ENCODE results near the gene ENTHD1. TPM values are rescaled to one million over a fixed set of nuclear protein-coding genes. Genes with fewer than 3 reads are reported as not detected.

ENTHD1 gene
- total and polyA plus RNA-seq, 2 of the 8 experiments (the other 6 are each of a cell fraction or from before 2014, with no cell fraction given), result not detected

- FAIRE-seq (no peak), DNase-seq (ENCODE audit: low read depth in 1 of 2, low spot score in 2 of 2) (no peak)
- H3K56ac ChIP-seq (replicated peaks; ENCODE audit: insufficient read length, low read depth, low read length), result no peak overlapping the region
- H3K4ac ChIP-seq (replicated peaks; ENCODE audit: insufficient read length, low read depth, low read length), result no peak overlapping the region
- H3K79me2 ChIP-seq (ENCODE audit: control insufficient read depth in 1 of 2, insufficient read depth in 2 of 2, low read length in 2 of 2), result no peaks in the 10 kb centered on the region
- no peak overlapping the region for H2BK20ac ChIP-seq (ENCODE audit: low read length)
- H3K27ac ChIP-seq (ENCODE audit: low read depth, low read length), result no peak overlapping the region
- H3K4me1 ChIP-seq (replicated peaks in 1 of 4; ENCODE audit: control insufficient read depth in 3 of 4, insufficient read depth in 4 of 4, low read length in 3 of 4), result peaks cover 0 to 5% (median 0%) of the 10 kb centered on the region in 4 experiments; a peak in 1 of 7 replicates
- no peak overlapping the region for H3K23ac ChIP-seq (ENCODE audit: insufficient read length)
- H4K5ac ChIP-seq (ENCODE audit: insufficient read length, low read depth, low read length), result no peak overlapping the region
- no peaks in the 10 kb centered on the region for H4K20me1 ChIP-seq (replicated peaks in 1 of 2; ENCODE audit: control insufficient read depth in 1 of 2, insufficient read depth in 2 of 2, low read length in 2 of 2)
- H2BK12ac ChIP-seq (ENCODE audit: low read depth, low read length), result no peak overlapping the region
- TF ChIP-seq KDM4A (IDR thresholded peaks at IDR 0.05; ENCODE audit: low read depth, low read length, severe bottlenecking) (no peak), POLR2A (IDR thresholded peaks at IDR 0.05; ENCODE audit: control extremely low read depth in 1 of 2, low read depth in 2 of 2, low read length in 2 of 2) (no peak), KDM5A (IDR thresholded peaks at IDR 0.05; ENCODE audit: low read length) (no peak), BACH1 (IDR thresholded peaks at IDR 0.05; ENCODE audit: low read length) (no peak), RXRA (IDR thresholded peaks at IDR 0.05; ENCODE audit: insufficient read depth, low read depth, low read length) (no peak), JUND (IDR thresholded peaks at IDR 0.05; ENCODE audit: low read length) (no peak), ZNF274 (IDR thresholded peaks at IDR 0.05; ENCODE audit: borderline replicate concordance, extremely low read depth, low read length) (no peak), TAF7 (optimal IDR thresholded peaks at IDR 0.05; ENCODE audit: borderline replicate concordance, low read depth, low read length) (no peak), POLR2AphosphoS5 (IDR thresholded peaks at IDR 0.05; ENCODE audit: low read depth, low read length) (no peak)
- H3K27me3 ChIP-seq (replicated peaks in 1 of 4; ENCODE audit: control insufficient read depth in 3 of 4, extremely low read depth in 1 of 4, insufficient read depth in 3 of 4, low read length in 3 of 4), result no peaks in the 10 kb centered on the region
- POLR2A ChIA-PET (ENCODE audit: partially characterized antibody), result no interaction called here
- H2BK120ac ChIP-seq (replicated peaks; ENCODE audit: low read depth, low read length), result no peak overlapping the region
- no peak overlapping the region for H3K9ac ChIP-seq (replicated peaks in 1 of 4; ENCODE audit: extremely low read depth in 1 of 4, low read depth in 3 of 4, low read length in 3 of 4)
- CTCF ChIA-PET (ENCODE audit: partially characterized antibody), result interaction anchor here (0.7 kb wide), 1 partner anchor 357 kb away, joined by 3 read pairs; no protein-coding TSS in a partner anchor
- no peak overlapping the region for H2BK5ac ChIP-seq (ENCODE audit: low read depth, low read length)
- whole genome bisulfite sequencing, 2 experiments (ENCODE audit: extremely low coverage in 1 of 2, insufficient coverage in 1 of 2, insufficient read length in 1 of 2, insufficient replicate concordance in 2 of 2, low coverage in 1 of 2, low lambda C conversion rate in 2 of 2, missing lambda C conversion rate in 1 of 2), result 79% methylated on average over 7 of the region's 7 CpGs; no CpG with 5 or more reads in 1 of the 2 experiments
- H4K91ac ChIP-seq (replicated peaks; ENCODE audit: insufficient read length, low read length), result no peak overlapping the region
- no peak overlapping the region for H2AFZ ChIP-seq (ENCODE audit: low read length)
- no peak overlapping the region for H2AK5ac ChIP-seq (ENCODE audit: low read depth, low read length)
- H3K23me2 ChIP-seq (ENCODE audit: low read depth, low read length), result no peaks in the 10 kb centered on the region
- no peak overlapping the region for H2BK15ac ChIP-seq (ENCODE audit: low read length)
- H3K4me2 ChIP-seq (ENCODE audit: insufficient read depth in 1 of 2, low read depth in 2 of 2, low read length in 2 of 2), result no peak overlapping the region
- no peaks in the 10 kb centered on the region for H3K36me3 ChIP-seq (ENCODE audit: control insufficient read depth in 2 of 4, insufficient read depth in 4 of 4, low read length in 3 of 4)
- no peak overlapping the region for H3K14ac ChIP-seq (ENCODE audit: insufficient read length)
- no peaks in the 10 kb centered on the region for H3K79me1 ChIP-seq (ENCODE audit: low read depth, low read length)
- no peak overlapping the region for H3K4me3 ChIP-seq (ENCODE audit: extremely low read depth in 1 of 4, insufficient read depth in 2 of 4, low read depth in 3 of 4, low read length in 4 of 4)
- H3K9me3 ChIP-seq (ENCODE audit: insufficient read depth in 2 of 2, low read depth in 1 of 2, low read length in 1 of 2), result no peaks in the 10 kb centered on the region
- no peak overlapping the region for H3K18ac ChIP-seq (ENCODE audit: extremely low read depth, low read length)
- H4K8ac ChIP-seq (ENCODE audit: extremely low read depth, insufficient read depth, low read length), result no peak overlapping the region
Observed at GRCh38 chr22:39894554-39895092, 1.1 kb upstream of the ENTHD1 start.

Measured in H1 (cell line).